Neutrophil (primary cell): ENCODE results near the gene NKD1.
"Not testable (repeated sequence)": the region's sequence is repeated elsewhere in the genome, so short reads cannot be mapped to it uniquely, and the experiment has no call there.

Experiments used
- H3K27ac ChIP-seq: fragments of 200-600 bp; sonication (generic); 2 replicates; pipeline ENCODE4 v1.5.1; 2016; ENCODE audit warnings: mild to moderate bottlenecking, moderate library complexity
- H3K27me3 ChIP-seq: fragments of 200-600 bp; sonication (generic); 2 replicates; pipeline ENCODE4 v1.6.0; 2016; ENCODE audit warnings: mild to moderate bottlenecking
- H3K36me3 ChIP-seq: fragments of 200-600 bp; sonication (generic); 2 replicates; pipeline ENCODE4 v1.5.1; 2017
- H3K4me1 ChIP-seq, 2 experiments: fragments of 200-600 bp in 1 of 2; sonication (generic) in 1 of 2; 1 replicate in 1 of 2; 2 replicates in 1 of 2; pipeline versions ENCODE4 v1.5.1 to v1.6.1; 2013 to 2016; ENCODE audit warnings: low read depth in 1 of 2, low read length in 1 of 2, mild to moderate bottlenecking in 1 of 2, moderate library complexity in 1 of 2; ENCODE audit not compliant: control insufficient read depth in 1 of 2, insufficient read depth in 1 of 2
- H3K4me3 ChIP-seq, 2 experiments: fragments of 200-600 bp in 1 of 2; sonication (generic) in 1 of 2; 1 replicate in 1 of 2; 2 replicates in 1 of 2; pipeline ENCODE4 v1.5.1; 2013 to 2016; ENCODE audit warnings: low read depth in 1 of 2, low read length in 1 of 2, mild to moderate bottlenecking in 1 of 2, moderate library complexity in 1 of 2
- H3K9me3 ChIP-seq: fragments of 200-600 bp; sonication (generic); 2 replicates; pipeline ENCODE4 v1.5.1; 2016
- TF ChIP-seq, protein P1 (sequence below): fragments of 200-600 bp; sonication (generic); IDR thresholded peaks from 2 replicates; pipeline ENCODE4 v1.5.1; 2016; ENCODE audit warnings: antibody characterized with exemption

Gene NKD1

DNA sequence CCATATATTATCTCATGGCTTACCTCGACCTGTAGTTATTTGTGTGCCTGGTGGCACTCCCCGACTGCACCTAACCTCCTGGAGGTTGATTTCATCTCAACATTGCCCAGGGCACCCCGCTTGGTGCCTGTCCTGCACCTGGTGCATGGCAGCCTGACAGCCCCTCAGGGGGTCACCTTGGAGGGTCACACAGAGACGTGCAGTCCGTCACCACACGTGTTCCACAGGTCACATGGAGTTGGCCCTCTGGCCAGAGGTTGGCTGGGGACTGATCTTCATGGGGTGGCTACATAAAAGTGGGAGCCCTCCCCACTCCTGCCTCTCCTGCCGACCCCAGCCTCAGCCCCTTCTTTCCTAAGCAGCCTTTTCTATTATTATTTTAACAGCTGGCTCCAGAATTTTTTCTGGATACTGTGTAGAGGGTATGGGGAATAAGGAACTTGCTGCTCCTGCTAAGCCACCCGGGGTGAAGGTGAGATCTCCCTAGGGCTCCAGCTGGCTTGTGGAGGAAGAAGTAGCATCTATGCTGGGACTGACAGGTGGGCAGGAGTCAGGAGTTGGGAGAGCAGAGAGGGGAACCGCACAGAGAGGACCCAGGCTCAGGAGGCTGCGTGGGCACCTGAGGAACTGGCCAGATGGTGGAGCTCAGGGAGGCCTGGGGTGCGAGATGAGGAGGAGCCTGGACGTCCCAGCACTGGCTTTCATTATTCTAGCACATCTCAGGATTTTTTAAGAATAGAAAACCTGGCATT is 12.5 kb upstream of the NKD1 start:
- H3K27ac ChIP-seq, result no peak overlapping the region
- H3K27me3 ChIP-seq, result peaks cover 2% of the 10 kb centered on the region
- no peaks in the 10 kb centered on the region for H3K9me3 ChIP-seq
- TF ChIP-seq, protein P1, sequence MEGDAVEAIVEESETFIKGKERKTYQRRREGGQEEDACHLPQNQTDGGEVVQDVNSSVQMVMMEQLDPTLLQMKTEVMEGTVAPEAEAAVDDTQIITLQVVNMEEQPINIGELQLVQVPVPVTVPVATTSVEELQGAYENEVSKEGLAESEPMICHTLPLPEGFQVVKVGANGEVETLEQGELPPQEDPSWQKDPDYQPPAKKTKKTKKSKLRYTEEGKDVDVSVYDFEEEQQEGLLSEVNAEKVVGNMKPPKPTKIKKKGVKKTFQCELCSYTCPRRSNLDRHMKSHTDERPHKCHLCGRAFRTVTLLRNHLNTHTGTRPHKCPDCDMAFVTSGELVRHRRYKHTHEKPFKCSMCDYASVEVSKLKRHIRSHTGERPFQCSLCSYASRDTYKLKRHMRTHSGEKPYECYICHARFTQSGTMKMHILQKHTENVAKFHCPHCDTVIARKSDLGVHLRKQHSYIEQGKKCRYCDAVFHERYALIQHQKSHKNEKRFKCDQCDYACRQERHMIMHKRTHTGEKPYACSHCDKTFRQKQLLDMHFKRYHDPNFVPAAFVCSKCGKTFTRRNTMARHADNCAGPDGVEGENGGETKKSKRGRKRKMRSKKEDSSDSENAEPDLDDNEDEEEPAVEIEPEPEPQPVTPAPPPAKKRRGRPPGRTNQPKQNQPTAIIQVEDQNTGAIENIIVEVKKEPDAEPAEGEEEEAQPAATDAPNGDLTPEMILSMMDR, result no peak
- no peaks in the 10 kb centered on the region for H3K4me1 ChIP-seq
- no peak overlapping the region for H3K4me3 ChIP-seq
- H3K36me3 ChIP-seq, result no peaks in the 10 kb centered on the region

DNA sequence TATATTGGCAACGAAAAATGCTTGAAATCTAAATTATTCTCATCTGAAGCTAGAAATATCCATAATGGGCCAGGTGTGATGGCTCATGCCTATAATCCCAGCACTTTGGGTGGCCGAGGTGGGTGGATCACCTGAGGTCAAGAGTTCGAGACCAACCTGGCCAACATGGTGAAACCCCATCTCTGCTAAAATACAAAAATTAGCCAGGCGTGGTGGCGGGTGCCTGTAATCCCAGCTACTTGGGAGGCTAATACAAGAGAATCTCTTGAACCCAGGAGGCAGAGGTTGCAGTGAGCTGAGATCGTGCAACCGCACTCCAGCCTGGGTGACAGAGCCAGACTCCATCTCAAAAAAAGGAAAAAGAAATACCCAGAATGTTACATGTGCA is 11.9 kb upstream of the NKD1 start:
- not testable (repeated sequence) for H3K4me1 ChIP-seq, H3K36me3 ChIP-seq, H3K27ac ChIP-seq

DNA sequence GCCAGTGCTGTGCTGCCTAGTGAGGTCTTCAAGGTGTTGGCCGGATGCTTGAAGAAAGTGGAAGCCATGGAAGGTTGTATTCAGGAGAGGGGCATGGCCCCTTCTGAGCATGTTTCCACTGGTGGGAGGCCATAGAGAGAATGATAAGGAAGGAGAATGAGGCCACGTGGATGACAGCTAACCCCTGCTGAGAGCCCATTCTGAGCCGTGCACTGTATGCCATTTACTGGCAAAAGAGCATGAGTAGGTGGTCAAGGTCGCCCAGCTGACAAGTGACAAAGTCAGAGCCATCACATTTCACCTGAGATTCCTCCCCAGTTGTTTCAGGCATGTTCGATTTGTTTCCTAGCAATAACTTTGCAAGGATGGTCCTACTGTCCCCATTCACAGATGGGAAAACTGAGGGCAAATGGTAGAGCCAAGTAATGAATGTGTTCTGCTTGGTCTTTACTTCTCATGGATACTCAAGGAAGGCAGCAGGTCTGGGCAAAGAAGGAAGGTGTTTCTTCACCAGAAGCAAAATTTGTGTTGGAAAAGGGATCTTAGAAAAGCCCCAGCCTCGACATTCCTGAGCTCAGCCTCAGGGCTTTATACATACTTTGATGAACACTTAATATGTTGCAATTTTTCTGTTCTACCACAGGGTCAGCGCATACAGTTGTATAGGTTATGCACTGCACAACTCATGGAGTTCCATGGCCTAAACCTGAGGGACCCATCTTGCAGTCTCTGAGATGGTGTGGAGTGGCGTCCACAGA is 10.5 kb upstream of the NKD1 start:
- Histone ChIP-seq H3K4me1 (no peaks in the 10 kb centered on the region), H3K9me3 (no peaks in the 10 kb centered on the region), H3K4me3 (no peak overlapping the region), H3K36me3 (no peaks in the 10 kb centered on the region), H3K27ac (no peak overlapping the region), H3K27me3 (peaks cover 14% of the 10 kb centered on the region)
- TF ChIP-seq, protein P1, result no peak

More for the DNA sequence above, 11.9 kb upstream of the NKD1 start:
- H3K27me3 ChIP-seq, H3K9me3 ChIP-seq, H3K4me3 ChIP-seq: not testable (repeated sequence)

DNA sequence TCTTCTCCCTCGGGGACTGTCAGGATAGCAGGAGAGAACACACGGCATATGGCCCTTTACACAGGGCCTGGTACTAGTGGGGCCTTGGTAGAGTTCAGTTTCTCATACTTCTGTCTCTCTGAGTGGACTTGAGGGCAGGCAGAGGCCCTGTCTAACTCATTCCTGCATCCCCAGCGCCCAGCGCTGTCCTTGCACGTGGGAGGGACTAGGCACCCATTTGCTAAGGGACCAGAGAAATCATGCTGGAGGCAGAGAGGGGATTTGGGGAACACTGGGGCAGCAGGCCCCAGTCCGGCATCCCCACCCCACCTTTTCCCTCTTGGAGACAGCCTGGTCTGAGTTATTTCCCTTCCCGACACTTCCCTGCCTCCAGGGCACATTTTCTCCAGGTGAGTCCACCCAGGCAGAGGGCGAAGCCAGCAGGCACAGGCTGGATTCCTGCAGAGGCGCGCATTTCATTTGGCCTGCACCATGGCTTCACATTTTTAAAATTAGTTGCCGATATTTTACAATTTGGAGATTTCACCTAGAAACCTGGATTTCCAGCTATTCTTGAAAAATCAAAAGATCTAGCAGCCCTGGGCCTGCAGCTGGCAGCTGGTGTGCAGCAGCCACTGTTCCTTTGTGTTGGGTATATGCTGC is 9.7 kb upstream of the NKD1 start:
- TF ChIP-seq, protein P1, result no peak
- no peak overlapping the region for H3K4me3 ChIP-seq
- H3K27me3 ChIP-seq, result peaks cover 22% of the 10 kb centered on the region
- H3K9me3 ChIP-seq, result no peaks in the 10 kb centered on the region
- H3K36me3 ChIP-seq, result no peaks in the 10 kb centered on the region
- no peak overlapping the region for H3K27ac ChIP-seq
- H3K4me1 ChIP-seq, result no peaks in the 10 kb centered on the region

DNA sequence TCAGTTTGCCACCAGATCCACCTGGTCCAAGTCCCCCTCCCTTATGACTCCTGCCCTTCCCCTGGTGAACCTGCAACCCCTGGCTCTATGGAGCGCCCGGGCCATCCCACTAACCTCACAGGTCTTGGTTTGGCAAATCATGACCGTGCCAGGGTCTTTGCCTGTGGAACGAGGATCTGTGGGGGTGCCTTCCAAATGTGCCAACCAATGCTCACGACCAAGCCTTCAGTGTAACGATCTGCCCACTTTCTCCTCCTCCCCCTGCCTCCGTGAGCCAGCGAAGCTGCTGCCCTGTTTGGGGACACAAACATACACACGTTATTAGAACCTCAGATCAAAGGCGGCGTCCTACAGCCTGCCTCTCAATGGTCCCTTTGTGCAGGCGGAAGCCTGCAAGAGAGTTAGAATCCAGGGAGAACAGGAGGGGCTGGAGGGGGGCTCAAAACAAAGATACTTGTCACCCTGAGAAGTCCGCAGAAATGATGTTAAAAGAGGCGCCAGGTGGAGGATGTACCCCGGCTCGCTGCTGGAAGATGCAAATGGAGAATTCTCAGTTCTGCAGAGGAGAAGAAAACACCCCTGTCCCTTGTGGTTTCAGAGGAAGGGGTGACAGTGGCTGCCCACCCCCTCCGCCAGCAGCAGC is 9.0 kb upstream of the NKD1 start:
- H3K36me3 ChIP-seq, result no peaks in the 10 kb centered on the region
- H3K9me3 ChIP-seq, result no peaks in the 10 kb centered on the region
- H3K27me3 ChIP-seq, result peaks cover 29% of the 10 kb centered on the region
- no peak overlapping the region for H3K27ac ChIP-seq
- no peaks in the 10 kb centered on the region for H3K4me1 ChIP-seq
- no peak overlapping the region for H3K4me3 ChIP-seq
- TF ChIP-seq, protein P1, result no peak
